Stimulated activated CD4-positive, alpha-beta T cell treated with anti-CD3 and anti-CD28 coated beads, Interleukin-4, amount 100 ng/mL, for 24 hours (primary cell): ENCODE measurements around the gene SDSL.

Experiments
- DNase-seq: peaks from one replicate; pipeline ENCODE4 v3.0.0-alpha.2; 2020

SDSL gene

GRCh38 chr12:113422030-113422885 lies at the start of gene SDSL:
Gene SDSL, plus strand, starts transcription at chr12:113422380. Its CDS starts 5,603 bp downstream, at chr12:113427983.
- DNase-seq: peak; percentile 4

GRCh38 chr12:113373440-113373839 lies 48.7 kb upstream of the SDSL start:
- DNase-seq: no peak

GRCh38 chr12:113373969-113374368 lies 48.2 kb upstream of the SDSL start:
- DNase-seq: no peak

GRCh38 chr12:113374823-113375428 lies 47.3 kb upstream of the SDSL start:
- DNase-seq: no peak

GRCh38 chr12:113378291-113378690 lies 43.9 kb upstream of the SDSL start:
- no peak for DNase-seq

- DNase-seq: no peak
Measured at GRCh38 chr12:113381220-113381619, 41.0 kb upstream of the SDSL start.

- no peak for DNase-seq
Measured at GRCh38 chr12:113382206-113382605, 40.0 kb upstream of the SDSL start.

- no peak for DNase-seq
Measured at GRCh38 chr12:113384778-113385177, 37.4 kb upstream of the SDSL start.

- no peak for DNase-seq
Measured at GRCh38 chr12:113385282-113385882, 36.8 kb upstream of the SDSL start.

- no peak for DNase-seq
Measured at GRCh38 chr12:113386866-113387566, 35.2 kb upstream of the SDSL start.

- no peak for DNase-seq
Measured at GRCh38 chr12:113387631-113388030, 34.5 kb upstream of the SDSL start.

- no peak for DNase-seq
Measured at GRCh38 chr12:113388351-113388750, 33.8 kb upstream of the SDSL start.

- no peak for DNase-seq
Measured at GRCh38 chr12:113390064-113391043, 31.8 kb upstream of the SDSL start.

- no peak for DNase-seq
Measured at GRCh38 chr12:113391145-113391544, 31.0 kb upstream of the SDSL start.

GRCh38 chr12:113391650-113392337 lies 30.4 kb upstream of the SDSL start:
- DNase-seq: no peak

- no peak for DNase-seq
Measured at GRCh38 chr12:113392520-113392919, 29.7 kb upstream of the SDSL start.

GRCh38 chr12:113392988-113393579 lies 29.1 kb upstream of the SDSL start:
- DNase-seq: no peak

- DNase-seq: no peak
Measured at GRCh38 chr12:113393749-113394148, 28.4 kb upstream of the SDSL start.

GRCh38 chr12:113395119-113395518 lies 27.1 kb upstream of the SDSL start:
- DNase-seq: no peak

- DNase-seq: no peak
Measured at GRCh38 chr12:113396200-113396599, 26.0 kb upstream of the SDSL start.
